SK-N-SH (cell line): ENCODE results near the gene ANTKMT.

Source experiments
- NRF1 ChIP-seq: IDR thresholded peaks from 2 replicates; pipeline ENCODE4 v1.6.1; 2012; ENCODE audit warnings: low read depth, mild to moderate bottlenecking, low read length
- POLR2AphosphoS5 ChIP-seq: IDR thresholded peaks from 2 replicates; pipeline ENCODE4 v1.6.1; 2012; ENCODE audit warnings: low read depth, low read length
- TF ChIP-seq, protein P1 (sequence below): IDR thresholded peaks from 2 replicates; pipeline ENCODE4 v1.6.1; 2012; ENCODE audit warnings: mild to moderate bottlenecking, low read depth, low read length, moderate library complexity
- TF ChIP-seq, protein P2 (sequence below): fragments of 200-600 bp; sonication (generic); IDR thresholded peaks from 2 replicates; pipeline ENCODE4 v1.6.1; 2017; ENCODE audit warnings: antibody characterized with exemption, mild to moderate bottlenecking, moderate library complexity

DNA sequence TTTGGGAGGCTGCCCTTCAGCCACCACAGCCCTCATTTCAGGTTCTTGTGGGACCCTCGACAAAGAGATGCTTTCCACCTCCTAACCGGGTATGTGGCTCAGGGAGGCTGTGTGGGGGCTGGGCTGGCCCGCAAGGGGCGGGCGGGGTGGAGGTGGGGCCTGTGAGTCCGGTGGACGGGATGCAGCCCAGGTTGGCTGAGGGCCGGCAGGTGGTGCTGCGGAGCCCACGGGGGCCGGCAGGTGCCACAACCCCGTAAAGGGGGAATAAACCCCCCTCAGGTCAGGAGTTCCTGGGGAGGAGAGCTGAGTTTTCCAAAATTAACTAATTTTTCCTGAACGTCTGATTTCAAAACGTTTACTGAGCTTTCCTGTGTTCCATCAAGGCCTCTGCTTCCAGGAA lies 24.8 kb downstream of the ANTKMT start:
- TF ChIP-seq, protein P1, sequence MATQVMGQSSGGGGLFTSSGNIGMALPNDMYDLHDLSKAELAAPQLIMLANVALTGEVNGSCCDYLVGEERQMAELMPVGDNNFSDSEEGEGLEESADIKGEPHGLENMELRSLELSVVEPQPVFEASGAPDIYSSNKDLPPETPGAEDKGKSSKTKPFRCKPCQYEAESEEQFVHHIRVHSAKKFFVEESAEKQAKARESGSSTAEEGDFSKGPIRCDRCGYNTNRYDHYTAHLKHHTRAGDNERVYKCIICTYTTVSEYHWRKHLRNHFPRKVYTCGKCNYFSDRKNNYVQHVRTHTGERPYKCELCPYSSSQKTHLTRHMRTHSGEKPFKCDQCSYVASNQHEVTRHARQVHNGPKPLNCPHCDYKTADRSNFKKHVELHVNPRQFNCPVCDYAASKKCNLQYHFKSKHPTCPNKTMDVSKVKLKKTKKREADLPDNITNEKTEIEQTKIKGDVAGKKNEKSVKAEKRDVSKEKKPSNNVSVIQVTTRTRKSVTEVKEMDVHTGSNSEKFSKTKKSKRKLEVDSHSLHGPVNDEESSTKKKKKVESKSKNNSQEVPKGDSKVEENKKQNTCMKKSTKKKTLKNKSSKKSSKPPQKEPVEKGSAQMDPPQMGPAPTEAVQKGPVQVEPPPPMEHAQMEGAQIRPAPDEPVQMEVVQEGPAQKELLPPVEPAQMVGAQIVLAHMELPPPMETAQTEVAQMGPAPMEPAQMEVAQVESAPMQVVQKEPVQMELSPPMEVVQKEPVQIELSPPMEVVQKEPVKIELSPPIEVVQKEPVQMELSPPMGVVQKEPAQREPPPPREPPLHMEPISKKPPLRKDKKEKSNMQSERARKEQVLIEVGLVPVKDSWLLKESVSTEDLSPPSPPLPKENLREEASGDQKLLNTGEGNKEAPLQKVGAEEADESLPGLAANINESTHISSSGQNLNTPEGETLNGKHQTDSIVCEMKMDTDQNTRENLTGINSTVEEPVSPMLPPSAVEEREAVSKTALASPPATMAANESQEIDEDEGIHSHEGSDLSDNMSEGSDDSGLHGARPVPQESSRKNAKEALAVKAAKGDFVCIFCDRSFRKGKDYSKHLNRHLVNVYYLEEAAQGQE, result no peak
- TF ChIP-seq NRF1 (no peak), POLR2AphosphoS5 (no peak)
- TF ChIP-seq, protein P2, sequence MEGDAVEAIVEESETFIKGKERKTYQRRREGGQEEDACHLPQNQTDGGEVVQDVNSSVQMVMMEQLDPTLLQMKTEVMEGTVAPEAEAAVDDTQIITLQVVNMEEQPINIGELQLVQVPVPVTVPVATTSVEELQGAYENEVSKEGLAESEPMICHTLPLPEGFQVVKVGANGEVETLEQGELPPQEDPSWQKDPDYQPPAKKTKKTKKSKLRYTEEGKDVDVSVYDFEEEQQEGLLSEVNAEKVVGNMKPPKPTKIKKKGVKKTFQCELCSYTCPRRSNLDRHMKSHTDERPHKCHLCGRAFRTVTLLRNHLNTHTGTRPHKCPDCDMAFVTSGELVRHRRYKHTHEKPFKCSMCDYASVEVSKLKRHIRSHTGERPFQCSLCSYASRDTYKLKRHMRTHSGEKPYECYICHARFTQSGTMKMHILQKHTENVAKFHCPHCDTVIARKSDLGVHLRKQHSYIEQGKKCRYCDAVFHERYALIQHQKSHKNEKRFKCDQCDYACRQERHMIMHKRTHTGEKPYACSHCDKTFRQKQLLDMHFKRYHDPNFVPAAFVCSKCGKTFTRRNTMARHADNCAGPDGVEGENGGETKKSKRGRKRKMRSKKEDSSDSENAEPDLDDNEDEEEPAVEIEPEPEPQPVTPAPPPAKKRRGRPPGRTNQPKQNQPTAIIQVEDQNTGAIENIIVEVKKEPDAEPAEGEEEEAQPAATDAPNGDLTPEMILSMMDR, result peak; percentile 39
